Left hindlimb (tissue), 1 donor: Measurements from ENCODE around the gene MSI2.

Experiments
- DNase-seq: peaks from one replicate; pipeline ENCODE4 v3.0.0-alpha.2; 2018

MSI2 gene

DNA sequence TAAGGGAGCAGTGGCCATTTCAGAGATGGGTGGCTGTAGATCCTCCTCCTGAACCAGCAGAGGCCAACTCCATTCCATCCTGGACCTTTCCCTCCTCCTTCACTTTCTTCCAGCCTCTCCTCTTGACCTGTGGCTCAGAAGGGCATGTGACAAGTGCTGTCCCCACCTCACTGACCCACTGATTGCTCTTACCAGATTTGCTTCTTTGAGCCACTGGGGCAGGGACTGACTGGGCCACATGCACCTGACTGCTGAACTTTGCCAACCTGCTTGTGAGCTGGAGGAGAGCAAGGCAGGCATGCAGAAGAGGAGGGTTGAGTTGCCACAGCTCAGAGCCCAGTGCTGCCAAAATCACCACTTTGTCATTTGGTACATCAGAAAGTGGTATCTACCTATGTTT, 68.3 kb downstream of the MSI2 start:
- DNase-seq = no peak

DNA sequence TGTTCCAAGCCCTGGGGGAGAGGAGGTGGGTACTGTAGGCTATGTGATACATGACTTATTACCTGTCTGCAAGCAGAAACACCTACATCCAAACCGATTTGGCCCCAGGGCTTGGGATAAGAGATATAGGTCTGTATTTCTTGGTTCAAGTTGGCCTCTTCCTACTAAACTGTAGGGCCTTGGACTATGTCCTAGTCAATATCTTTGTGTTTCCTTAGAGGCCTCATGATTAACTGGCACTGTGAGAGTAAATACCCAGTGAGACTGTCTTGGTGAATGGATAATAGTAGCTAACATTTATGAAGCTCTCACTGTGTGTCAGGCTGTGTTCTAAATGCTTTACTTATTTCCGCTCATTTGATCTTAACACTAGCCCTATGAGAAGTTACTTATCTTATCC, 70.0 kb downstream of the MSI2 start:
- no peak for DNase-seq

DNA sequence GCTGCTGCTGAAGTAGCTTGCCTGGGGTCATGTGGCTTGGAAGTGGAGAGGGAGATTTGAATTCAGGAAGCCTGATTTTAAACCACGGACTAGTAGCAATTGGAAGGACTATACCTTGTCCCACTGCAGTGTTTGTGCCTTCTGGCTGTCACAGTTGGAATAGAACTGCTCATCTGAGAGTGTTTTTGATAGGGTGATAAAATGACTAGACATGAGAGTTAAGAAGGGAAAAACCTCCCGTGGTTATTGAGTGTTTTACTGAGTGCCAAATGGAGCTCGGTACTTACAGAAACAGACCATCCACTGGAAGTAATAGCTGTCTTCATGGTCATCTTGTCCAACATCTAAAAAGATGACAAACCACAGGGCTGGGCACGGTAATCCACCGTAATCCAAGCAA, 70.4 kb downstream of the MSI2 start:
- DNase-seq = no peak

DNA sequence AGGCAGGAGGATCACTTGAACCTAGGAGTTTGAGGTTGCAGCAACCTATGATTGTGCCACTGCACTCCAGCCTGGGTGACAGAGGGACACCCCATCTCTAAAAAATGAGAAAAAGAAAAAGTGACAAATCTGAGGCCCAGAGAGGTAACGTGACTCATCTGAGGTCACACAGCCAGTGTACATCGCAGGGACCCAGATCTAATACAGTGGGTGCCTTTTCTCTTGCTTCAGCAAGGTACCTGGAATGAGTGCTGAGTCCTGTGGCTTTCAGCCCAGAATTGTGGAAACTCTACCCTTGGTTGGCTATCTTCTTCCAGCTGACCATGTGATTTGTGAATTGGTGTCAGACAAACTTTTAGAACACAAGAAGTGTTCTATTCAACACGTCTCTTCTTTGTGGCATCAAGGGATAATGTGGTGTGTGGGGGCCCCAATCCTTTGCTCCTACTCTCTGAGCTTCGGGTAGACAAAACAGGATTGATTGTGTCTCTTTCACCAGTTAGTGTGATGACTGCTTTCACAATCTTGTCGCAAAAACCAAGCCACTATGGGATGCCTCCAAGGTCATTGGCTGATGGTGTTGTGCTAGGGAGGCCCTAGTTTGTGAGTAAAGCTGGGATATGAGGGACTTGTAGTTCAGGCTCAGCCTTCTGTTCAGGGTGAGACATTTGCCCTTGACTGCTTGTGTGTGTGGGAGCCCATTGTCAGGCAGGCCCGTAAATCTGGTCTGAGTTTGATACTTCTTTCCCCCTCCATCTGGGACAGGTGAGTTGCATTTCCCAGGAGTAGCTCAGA, 71.0 kb downstream of the MSI2 start:
- DNase-seq = no peak

DNA sequence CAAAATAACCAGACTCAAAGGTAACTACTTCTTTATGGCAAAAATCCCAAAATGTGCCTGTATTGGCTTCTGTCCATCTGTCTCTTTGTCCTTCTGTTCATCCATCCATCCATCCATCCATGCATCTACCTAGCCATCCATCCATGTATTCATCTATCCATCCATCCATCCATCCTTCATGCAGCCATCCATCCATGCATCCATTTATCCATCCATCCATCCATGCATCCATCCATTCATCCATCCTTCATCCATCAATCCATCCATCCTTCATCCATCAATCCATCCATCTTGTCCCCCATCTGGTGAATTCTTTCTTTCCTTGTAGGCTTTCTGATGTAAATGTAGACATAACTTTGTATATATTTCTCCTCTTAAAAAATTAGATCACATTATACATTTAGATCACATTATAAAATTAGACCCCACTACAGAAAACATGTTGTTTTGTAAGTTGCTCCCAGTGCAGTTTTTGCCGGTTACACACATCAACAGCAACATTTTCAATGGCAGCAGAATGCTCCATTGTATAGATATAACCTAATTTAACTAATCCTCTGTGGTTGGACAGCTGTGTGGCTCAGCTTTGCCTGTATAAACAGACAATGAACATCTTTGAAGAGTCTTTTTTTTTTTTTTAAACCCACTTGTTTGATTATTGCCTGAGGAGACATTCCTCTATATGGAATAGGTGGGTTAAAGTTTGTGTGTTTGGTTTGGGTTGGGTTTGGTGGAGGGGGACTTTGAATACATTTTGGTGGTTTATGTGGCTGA, 72.0 kb downstream of the MSI2 start:
- no peak for DNase-seq

DNA sequence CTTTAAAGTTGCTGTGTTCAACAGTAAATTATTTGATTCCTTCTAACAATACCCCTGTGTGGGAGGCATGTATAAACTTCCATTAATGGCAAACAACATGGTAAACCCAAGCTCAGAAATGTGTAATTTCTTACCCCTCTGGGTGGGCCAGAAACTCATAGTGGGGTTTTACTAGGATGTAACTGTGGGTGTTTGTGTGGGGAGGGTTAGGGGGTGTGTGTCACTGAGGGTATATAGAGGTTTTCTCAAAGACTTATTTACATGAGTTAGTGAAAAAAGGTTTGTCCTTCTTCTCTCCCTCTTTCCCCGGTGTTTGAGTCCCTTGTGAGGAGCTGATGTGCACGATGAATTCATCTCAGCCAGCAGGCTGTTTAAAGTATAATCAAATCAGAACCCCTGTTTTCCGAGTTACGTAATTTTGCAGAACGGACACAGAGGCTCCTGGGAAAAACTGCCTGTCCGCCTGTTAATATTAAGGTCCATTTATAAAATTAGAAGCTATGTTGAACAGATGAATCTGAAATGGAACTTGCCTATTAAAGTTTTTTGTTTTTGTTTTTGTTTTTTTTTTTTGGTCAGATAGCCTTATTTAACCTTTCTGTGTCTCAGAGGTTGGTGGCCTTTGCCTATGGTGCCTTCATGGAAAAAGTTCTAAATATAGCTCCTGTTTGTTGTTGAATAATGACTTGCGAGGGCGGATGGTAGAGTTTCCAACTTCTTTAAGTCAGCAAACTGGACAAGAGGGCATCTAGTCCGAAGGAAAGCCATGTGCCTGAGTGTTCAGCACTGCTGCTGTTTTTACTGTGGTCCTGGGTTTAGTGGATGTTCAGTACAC, 73.3 kb downstream of the MSI2 start:
- no peak for DNase-seq

DNA sequence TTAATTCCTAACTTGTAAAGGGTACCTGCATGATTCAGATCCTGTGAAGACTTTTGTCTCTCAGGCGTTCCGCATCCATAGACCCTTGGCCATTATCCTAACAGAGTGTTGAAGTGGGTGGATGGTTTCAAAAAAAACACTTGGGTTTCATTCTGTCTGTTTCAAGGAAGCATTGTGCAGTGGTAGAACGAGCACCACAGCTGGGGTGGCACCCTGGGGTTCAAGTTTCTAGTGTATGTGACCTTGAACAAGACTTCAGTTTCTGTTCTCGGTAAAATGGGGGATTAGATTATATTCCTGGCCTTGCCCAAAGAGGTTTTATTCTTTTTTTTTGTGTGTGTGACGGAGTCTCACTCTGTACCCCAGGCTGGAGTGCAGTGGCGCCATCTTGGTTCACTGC, 74.3 kb downstream of the MSI2 start:
- DNase-seq = no peak

DNA sequence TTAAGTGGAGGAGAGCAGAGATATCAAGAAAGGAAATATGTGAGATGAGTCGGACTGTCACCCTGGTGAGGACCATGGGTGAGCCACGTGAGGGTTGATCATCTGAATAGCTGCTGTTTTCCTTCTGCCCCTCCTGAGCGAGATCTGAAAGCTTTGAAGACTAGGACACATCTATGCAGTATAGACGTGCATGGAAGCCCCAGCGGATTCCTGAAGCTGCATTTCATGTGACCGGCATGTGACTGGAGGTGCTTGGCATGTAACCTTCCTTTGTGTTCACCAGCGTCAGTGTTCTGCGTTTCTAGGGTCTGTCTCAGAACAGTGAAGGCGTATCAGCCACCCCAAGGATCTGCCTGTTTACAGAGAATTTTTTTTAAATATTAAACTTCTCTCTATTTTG, 75.1 kb downstream of the MSI2 start:
- DNase-seq = no peak

DNA sequence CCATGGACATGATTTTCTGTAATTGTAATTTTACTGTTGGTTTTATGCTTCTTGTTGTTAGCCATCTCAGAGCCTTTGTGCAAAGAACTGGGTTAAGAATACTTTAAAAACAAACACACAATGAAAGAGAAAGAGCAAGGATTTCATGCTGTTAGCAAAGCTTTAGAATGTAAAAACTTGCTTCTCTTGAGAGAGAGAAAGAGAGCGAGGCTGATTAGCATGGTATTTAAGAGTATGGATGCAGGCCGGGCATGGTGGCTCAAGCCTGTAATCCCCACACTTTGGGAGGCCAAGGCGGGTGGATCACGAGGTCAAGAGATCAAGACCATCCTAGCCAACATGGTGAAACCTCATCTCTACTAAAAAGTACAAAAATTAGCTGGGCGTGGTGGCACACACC, 76.2 kb downstream of the MSI2 start:
- no peak for DNase-seq

DNA sequence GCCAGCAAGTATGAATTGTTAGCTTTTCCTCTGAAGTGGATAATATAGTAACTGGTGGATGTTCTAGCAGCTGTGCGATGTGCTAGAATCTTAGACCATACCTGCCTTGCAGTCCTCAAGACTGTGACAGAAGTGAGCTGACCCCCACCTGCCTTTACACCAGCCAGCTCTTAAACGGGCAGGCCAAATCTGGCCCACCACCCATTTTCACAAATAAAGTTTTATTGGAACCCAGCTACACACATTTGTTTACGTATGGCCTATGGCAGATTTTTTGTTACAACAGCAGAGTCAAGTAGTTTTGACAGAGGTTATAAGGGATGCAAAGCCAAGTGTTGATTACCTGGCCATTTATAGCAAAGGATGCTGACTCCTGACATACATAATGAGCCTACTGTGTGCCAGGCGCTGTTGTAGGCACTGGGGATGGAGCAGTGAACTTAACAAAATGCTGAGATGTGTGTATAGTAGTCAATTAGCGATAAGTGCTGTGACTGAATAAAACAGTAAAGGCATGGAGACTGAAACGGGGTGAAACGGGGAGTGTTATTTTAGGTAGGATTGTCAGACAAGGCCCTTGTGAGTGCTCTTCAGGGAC, 79.0 kb downstream of the MSI2 start:
- DNase-seq = no peak

DNA sequence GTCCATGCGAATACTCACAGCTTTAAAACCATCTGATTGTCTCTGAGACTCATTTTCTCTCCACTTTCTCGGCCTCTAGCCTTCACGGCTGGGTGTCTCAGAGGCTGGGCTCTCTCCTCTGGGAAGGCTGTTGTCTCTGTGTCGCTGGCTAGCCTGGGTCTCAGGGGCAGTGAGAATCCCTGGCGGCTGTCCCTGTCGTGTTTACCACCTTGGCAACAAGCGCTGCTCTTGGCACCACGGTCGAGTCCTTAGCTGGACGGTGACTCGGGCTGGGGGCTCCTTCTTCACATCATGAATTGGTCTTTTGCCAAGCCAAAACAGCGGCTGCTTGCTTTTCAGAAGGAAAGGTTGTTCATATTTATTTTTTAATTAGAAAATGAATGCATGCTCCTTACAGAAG, 81.1 kb downstream of the MSI2 start:
- no peak for DNase-seq

DNA sequence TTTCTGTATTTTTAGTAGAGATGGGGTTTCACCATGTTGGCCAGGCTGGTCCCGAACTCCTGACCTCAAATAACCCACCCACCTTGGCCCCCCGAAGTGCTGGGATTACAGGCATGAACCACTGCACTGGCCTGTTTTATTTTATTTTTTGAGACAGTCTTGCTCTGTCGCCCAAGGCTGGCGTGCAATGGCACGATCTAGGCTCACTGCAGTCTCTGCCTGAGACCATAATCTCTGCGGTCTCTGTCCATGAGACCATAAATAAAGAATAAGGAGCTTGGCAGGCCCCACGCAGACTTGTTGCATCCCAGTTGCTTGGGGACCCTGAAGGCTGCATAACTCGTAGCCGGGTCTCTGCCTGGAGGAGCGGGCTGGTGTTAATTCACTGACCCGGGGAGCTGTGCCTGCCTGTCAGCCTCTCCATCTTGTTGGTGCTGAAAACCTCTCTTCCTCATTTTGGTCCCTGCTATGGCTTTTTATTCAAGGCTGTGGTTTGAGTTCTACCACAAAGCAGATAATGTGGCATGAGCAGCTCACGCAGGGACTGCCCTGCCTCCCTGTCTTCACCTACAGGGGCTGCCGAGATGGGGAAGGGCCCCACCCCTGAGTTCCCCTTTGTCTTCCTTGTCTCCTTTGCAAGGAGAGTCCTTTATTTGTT, 82.1 kb downstream of the MSI2 start:
- DNase-seq = no peak

DNA sequence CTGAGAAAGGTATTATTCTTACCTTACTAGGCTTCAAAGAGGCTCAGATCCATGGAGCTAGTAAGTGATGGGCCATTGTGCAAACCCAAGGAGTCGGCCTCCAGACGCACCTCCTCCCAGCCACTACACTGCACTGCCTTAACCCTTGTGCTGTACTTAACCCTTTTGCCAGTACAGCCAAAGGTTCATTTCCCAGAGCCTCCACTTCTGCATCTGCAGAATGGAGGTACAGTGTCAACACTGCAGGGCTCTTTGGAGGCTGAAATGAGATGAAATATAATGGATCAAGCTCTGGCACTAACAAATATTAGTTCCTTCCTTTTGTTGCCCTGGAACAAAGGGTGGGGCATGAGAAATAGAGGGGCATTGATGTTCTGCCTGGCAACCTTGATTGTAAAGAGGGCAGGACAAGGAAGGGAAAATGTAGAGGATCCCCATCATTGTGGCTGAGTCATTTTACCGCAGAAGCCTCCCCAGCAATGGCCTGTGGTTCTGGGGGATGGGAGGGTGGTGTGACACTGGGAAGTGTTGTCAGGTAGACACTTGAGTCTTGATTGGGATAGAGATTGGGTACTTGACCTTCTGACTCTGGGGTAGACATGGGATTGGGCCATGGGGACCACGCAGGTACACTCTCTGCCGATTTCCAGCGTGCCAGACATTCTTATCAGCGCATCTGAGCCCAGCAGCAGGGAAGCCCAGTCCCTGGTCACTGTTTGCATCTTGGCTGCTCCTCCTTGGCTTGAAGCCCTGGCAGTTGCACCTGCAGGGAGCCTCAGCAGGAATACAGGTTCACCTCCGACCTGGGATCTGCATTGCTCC, 84.0 kb downstream of the MSI2 start:
- no peak for DNase-seq

DNA sequence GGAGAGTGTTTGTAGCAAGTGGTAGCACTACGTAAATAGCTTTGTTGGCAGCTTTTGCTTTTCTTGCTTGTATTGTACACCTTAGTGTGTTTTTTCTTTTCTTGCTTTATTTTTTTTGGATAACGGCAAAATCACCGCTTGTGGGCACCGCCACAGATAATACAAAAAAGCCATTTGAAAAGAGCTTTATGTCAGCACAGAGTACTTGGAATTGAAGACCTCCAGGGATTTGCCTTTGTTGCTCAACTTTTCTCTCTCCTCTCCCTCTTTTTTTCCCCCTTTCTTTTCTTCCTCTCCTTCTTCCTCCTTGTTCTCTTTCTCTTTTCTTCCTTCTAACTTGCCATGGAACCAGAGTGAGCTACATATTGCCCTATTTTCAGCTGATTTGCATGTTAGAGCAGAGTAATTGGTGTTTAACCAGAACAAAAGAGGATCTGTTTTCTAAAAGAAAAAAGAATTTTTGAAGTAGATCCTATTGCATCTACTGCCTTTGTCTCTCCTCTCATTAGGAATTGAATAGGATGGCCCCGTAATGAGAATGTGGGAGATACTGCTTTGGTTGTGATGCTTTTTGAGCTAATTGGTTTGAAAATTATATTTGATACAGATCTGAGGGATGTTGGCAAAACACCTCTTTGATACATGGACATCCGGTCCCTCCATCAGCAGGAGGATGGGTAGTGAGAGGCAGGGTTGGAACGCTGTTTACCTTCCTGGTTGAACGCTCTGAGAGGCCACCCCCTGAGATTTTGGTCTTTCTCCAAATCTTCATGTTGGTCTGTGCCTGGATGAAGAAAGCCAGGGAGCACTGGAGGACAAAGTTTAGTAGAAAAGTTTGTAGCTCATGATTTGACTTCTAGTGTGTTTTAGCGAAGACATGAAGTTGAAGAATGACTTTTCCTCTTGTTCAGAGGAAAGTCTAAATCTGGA, 85.6 kb downstream of the MSI2 start:
- DNase-seq = no peak

DNA sequence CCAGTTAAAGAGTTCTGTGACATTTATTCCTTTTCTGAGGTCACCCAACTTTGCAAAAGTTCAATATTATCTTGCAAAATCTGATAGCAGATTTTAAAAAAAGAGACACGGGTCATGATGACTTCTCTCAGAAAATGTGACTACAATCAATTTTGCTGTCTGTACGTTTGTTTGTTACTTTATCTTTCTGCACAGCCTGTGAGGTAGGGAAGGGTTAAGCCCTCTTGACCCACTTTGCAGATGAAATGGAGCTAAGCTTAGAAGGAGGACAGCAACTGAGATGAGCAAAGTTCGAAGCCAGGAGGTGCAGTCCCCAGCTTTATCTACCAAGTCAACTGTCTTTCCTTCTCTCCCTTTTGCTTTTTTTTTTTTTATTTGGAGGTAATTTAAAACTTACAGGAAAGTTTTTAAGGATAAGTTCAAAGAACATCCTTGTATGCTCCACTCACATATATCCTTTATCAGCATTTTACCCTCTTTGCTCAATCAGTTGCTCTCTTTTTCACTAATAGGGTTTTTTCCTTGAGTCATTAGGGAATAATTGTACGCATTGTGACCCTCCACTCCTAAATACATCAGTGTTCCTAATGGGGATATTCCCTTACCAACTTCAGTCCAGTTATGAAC, 86.8 kb downstream of the MSI2 start:
- no peak for DNase-seq

DNA sequence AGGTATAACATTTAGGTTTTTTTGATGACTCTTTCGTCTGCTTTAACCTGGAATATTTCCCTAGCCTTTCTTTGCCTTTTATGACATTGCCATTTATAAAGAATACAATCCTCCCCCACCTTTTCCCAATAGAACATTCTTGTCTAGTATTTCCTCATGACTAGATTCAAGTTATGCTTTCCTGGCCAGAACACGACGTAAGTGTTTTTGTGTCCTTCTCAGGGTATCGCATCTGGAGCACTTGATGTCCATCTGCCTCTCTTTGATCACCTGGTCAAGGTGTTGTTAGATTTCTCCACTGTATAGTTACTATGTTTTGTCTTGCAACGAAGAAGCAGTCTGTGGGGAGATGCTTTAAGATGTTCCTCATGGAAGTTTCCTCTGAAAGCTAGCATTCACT, 87.4 kb downstream of the MSI2 start:
- no peak for DNase-seq

DNA sequence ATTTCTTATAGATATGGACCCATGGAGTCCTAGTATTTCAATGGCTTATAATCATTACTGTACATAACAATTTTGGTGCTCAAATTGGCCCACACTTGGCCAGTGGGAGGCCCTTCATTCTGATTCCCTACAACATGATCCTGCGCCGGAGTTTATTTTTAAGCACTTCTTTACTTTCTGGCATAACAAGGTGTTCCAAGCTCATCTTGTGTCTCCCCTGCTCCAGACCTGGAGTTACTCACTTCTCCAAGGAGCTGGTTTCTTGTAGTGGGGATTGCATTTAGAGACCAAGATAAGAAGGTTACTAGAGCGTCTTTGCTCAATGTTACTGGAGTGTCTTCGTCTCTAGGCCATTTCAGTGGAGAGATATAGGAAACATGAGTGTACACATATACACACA, 87.9 kb downstream of the MSI2 start:
- no peak for DNase-seq

DNA sequence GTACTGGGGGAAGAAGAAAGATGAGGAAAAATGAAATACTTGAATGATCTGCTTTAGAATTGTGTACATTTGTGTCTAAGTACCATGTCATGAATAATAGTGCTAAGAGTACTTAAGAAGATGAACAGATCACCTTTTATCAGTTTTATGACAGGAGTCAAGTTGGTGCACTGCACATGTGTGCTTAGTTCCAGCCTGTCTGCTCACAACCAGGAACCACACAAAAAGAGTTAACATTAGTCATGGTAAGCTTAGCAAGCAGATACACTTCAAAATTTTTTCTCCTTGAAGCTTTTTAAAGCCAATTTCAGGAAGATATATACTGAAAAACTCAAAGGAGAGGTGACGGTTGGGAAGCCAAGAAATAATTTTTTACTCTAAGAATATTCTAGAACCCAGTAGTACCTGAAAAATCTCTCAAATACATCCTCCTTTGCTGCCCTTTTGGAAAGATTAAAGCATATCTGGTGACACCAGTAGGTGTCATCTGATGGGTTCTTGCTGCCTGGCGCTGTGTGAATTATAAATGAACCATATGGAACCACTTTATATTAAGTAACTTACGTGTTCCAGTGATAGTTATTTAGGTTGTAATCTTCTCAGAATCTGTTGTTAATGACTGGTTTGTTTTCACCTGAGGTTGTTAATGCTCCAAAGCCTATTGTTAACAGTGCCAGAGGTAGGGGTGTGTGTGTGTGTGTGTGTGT, 93.4 kb downstream of the MSI2 start:
- DNase-seq = no peak

DNA sequence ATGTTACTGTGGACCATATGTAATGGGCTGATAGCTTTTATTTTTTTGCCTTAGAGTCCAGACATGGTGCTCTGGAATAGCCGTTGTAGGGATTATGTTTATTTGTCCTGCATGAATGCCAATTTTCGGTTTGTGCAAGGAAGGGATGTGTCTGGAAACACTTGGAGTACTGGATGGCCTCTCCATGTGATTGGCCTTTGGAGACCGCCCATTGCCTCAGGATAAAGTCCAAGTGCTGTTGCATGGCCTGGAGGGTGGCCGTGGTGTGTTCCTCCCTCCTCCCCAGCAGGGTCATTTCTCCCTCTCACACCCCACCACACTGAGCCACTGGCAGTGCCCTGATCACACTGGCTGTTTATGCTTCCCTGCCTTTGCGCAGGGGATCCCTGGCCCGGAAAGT, 93.9 kb downstream of the MSI2 start:
- DNase-seq = no peak
